HepG2 (cell line): ENCODE measurements around the gene AQP5. TPM values are rescaled to one million over a fixed set of nuclear protein-coding genes. Genes with fewer than 3 reads are reported as not detected.

Experiments
- HNF4A ChIP-seq: sonication (generic); formaldehyde crosslinking; IDR thresholded peaks from 2 replicates; pipeline ENCODE4 v1.4.0; 2020; ENCODE audit warnings: missing genetic modification reagents
- JUND ChIP-seq: sonication (generic); formaldehyde crosslinking; IDR thresholded peaks from 2 replicates; pipeline ENCODE4 v1.8.0; 2022; ENCODE audit warnings: mild to moderate bottlenecking, missing genetic modification reagents
- SOX6 ChIP-seq, 2 experiments: fragments of 450-650 bp in 1 of 2; sonication (generic) in 1 of 2; formaldehyde crosslinking in 1 of 2; IDR thresholded peaks; 2 replicates each; pipeline versions ENCODE4 v1.4.0 to v1.6.1; 2017 to 2020; ENCODE audit warnings: antibody characterized with exemption in 1 of 2, mild to moderate bottlenecking in 1 of 2, missing genetic modification reagents in 1 of 2
- SP4 ChIP-seq: sonication (generic); formaldehyde crosslinking; IDR thresholded peaks from 2 replicates; pipeline ENCODE4 v1.8.1; 2023; ENCODE audit warnings: mild to moderate bottlenecking, missing genetic modification reagents
- THAP11 ChIP-seq: IDR thresholded peaks from 2 replicates; pipeline ENCODE4 v1.6.1; 2016; ENCODE audit warnings: missing biosample characterization, missing genetic modification reagents
- ZC3H13 ChIP-seq: sonication (generic); formaldehyde crosslinking; IDR thresholded peaks from 2 replicates; pipeline ENCODE4 v1.8.1; 2023; ENCODE audit warnings: mild to moderate bottlenecking, missing genetic modification reagents, moderate library complexity
- ZNF205 ChIP-seq: IDR thresholded peaks from 2 replicates; pipeline ENCODE4 v1.6.1; 2018; ENCODE audit warnings: missing biosample characterization, missing genetic modification reagents
- ZNF263 ChIP-seq: sonication (generic); formaldehyde crosslinking; IDR thresholded peaks from 2 replicates; pipeline ENCODE4 v1.4.0; 2020; ENCODE audit warnings: missing genetic modification reagents
- ZNF792 ChIP-seq: IDR thresholded peaks from 2 replicates; pipeline ENCODE4 v1.6.1; 2016
- polyA plus RNA-seq, 8 experiments: library from polyadenylated mRNA; depleted of rRNA in 3 of 8; stranded (reverse) in 7 of 8; unstranded in 1 of 8; fragments of >200 nt; fragmentation: Illumina TruSeq in 4 of 8; extraction: Trizol in 4 of 8; gene quantifications; 2 replicates each; pipeline versions ENCODE4 v1.2.1 to v1.2.3, GENCODE V29; 2011 to 2016; ENCODE audit warnings: low read depth in 4 of 8, missing spikeins in 1 of 8, mixed read lengths in 1 of 8; ENCODE audit not compliant: insufficient read depth in 1 of 8
- total RNA-seq, 5 experiments: library from RNA; depleted of rRNA; stranded (reverse); fragments of >200 nt; fragmentation: Illumina TruSeq; extraction: Trizol; gene quantifications; 2 replicates each; pipeline ENCODE4 v1.2.3, GENCODE V29; 2016; ENCODE audit warnings: low read depth in 1 of 5
- TF ChIP-seq, protein P1 (sequence below): sonication (generic); formaldehyde crosslinking; IDR thresholded peaks from 2 replicates; pipeline ENCODE4 v1.4.0; 2020; ENCODE audit warnings: mild to moderate bottlenecking, missing genetic modification reagents, borderline replicate concordance
- TF ChIP-seq, protein P2 (sequence below): IDR thresholded peaks from 2 replicates; pipeline ENCODE4 v1.6.1; 2012; ENCODE audit warnings: inconsistent platforms
- TF ChIP-seq, protein P3 (sequence below): sonication (generic); formaldehyde crosslinking; IDR thresholded peaks from 2 replicates; pipeline ENCODE4 v1.4.0; 2020; ENCODE audit warnings: missing genetic modification reagents
- TF ChIP-seq, protein P4 (sequence below): IDR thresholded peaks from 2 replicates; pipeline ENCODE4 v1.6.1; 2016; ENCODE audit warnings: control low read depth
- TF ChIP-seq, protein P5 (sequence below): sonication (generic); formaldehyde crosslinking; IDR thresholded peaks from 2 replicates; pipeline ENCODE4 v1.4.0; 2020; ENCODE audit warnings: missing genetic modification reagents
- TF ChIP-seq, protein P6 (sequence below): sonication (generic); formaldehyde crosslinking; IDR thresholded peaks from 2 replicates; pipeline ENCODE4 v1.5.0; 2020; ENCODE audit warnings: mild to moderate bottlenecking, missing genetic modification reagents, borderline replicate concordance

Gene AQP5
- total and polyA plus RNA-seq, 2 of the 13 experiments (the other 11 are each of a cell fraction or from before 2014, with no cell fraction given): not detected

DNA sequence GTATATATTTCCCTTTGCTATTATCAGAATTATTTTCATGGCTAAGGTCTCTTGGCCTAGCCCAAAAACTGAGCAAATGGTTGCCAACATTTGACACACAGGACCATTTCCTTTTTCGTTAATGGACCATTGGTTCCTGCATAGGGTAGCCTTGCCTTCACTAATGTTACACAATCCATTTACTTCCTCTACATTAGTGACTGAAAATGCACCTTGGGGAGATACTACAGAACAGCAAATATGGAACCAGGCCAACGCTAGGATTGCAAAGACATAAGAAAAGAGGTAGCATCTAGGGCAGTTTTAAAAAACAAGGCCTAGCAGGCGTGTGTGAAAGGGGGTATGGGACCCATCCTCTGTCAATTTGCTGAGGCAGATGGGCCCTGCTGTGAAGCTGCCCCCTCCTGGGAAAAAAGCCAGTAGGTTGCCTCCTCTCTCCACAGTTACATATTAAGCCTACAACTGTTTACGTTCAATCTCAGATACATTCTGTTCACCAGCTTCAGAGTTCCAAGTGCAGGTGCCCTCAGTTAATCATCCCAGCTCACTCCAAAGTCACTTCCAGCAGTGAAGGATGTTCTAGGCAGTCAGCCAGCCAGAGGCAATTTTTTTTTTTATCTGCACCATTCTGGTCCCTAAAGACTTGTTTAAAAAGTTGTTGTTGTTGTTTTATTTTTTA lies 26.1 kb downstream of the AQP5 start (continued):
- TF ChIP-seq, protein P1, sequence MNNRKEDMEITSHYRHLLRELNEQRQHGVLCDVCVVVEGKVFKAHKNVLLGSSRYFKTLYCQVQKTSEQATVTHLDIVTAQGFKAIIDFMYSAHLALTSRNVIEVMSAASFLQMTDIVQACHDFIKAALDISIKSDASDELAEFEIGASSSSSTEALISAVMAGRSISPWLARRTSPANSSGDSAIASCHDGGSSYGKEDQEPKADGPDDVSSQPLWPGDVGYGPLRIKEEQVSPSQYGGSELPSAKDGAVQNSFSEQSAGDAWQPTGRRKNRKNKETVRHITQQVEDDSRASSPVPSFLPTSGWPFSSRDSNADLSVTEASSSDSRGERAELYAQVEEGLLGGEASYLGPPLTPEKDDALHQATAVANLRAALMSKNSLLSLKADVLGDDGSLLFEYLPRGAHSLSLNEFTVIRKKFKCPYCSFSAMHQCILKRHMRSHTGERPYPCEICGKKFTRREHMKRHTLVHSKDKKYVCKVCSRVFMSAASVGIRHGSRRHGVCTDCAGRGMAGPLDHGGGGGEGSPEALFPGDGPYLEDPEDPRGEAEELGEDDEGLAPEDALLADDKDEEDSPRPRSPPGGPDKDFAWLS (CRISPR knock-in tag): no peak
- TF ChIP-seq ZNF792 (peak; percentile 46; the same call in 1 of the 2 replicates), JUND (no peak), HNF4A (CRISPR knock-in tag) (peak; percentile 49; the same call in 1 of the 2 replicates), SOX6 (IDR thresholded peaks at IDR 0.05) (no peak), SOX6 (CRISPR knock-in tag; IDR thresholded peaks at IDR 0.05) (peak; percentile 29; the same call in 1 of the 2 replicates), ZNF205 (CRISPR knock-in tag) (no peak), ZC3H13 (CRISPR knock-in tag) (no peak), SP4 (CRISPR knock-in tag) (no peak), ZNF263 (CRISPR knock-in tag) (no peak), THAP11 (CRISPR knock-in tag) (no peak)
- TF ChIP-seq, protein P2, sequence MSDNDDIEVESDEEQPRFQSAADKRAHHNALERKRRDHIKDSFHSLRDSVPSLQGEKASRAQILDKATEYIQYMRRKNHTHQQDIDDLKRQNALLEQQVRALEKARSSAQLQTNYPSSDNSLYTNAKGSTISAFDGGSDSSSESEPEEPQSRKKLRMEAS: 0 out of 2 replicates have a peak, but pooled peaks have one; percentile 18
- TF ChIP-seq, protein P3, sequence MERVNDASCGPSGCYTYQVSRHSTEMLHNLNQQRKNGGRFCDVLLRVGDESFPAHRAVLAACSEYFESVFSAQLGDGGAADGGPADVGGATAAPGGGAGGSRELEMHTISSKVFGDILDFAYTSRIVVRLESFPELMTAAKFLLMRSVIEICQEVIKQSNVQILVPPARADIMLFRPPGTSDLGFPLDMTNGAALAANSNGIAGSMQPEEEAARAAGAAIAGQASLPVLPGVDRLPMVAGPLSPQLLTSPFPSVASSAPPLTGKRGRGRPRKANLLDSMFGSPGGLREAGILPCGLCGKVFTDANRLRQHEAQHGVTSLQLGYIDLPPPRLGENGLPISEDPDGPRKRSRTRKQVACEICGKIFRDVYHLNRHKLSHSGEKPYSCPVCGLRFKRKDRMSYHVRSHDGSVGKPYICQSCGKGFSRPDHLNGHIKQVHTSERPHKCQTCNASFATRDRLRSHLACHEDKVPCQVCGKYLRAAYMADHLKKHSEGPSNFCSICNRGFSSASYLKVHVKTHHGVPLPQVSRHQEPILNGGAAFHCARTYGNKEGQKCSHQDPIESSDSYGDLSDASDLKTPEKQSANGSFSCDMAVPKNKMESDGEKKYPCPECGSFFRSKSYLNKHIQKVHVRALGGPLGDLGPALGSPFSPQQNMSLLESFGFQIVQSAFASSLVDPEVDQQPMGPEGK (CRISPR knock-in tag): peak; percentile 57; the same call in 1 of the 2 replicates
- TF ChIP-seq, protein P4, sequence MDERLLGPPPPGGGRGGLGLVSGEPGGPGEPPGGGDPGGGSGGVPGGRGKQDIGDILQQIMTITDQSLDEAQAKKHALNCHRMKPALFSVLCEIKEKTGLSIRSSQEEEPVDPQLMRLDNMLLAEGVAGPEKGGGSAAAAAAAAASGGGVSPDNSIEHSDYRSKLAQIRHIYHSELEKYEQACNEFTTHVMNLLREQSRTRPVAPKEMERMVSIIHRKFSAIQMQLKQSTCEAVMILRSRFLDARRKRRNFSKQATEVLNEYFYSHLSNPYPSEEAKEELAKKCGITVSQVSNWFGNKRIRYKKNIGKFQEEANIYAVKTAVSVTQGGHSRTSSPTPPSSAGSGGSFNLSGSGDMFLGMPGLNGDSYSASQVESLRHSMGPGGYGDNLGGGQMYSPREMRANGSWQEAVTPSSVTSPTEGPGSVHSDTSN: no peak
- TF ChIP-seq, protein P5, sequence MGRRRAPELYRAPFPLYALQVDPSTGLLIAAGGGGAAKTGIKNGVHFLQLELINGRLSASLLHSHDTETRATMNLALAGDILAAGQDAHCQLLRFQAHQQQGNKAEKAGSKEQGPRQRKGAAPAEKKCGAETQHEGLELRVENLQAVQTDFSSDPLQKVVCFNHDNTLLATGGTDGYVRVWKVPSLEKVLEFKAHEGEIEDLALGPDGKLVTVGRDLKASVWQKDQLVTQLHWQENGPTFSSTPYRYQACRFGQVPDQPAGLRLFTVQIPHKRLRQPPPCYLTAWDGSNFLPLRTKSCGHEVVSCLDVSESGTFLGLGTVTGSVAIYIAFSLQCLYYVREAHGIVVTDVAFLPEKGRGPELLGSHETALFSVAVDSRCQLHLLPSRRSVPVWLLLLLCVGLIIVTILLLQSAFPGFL (CRISPR knock-in tag): no peak
- TF ChIP-seq, protein P6, sequence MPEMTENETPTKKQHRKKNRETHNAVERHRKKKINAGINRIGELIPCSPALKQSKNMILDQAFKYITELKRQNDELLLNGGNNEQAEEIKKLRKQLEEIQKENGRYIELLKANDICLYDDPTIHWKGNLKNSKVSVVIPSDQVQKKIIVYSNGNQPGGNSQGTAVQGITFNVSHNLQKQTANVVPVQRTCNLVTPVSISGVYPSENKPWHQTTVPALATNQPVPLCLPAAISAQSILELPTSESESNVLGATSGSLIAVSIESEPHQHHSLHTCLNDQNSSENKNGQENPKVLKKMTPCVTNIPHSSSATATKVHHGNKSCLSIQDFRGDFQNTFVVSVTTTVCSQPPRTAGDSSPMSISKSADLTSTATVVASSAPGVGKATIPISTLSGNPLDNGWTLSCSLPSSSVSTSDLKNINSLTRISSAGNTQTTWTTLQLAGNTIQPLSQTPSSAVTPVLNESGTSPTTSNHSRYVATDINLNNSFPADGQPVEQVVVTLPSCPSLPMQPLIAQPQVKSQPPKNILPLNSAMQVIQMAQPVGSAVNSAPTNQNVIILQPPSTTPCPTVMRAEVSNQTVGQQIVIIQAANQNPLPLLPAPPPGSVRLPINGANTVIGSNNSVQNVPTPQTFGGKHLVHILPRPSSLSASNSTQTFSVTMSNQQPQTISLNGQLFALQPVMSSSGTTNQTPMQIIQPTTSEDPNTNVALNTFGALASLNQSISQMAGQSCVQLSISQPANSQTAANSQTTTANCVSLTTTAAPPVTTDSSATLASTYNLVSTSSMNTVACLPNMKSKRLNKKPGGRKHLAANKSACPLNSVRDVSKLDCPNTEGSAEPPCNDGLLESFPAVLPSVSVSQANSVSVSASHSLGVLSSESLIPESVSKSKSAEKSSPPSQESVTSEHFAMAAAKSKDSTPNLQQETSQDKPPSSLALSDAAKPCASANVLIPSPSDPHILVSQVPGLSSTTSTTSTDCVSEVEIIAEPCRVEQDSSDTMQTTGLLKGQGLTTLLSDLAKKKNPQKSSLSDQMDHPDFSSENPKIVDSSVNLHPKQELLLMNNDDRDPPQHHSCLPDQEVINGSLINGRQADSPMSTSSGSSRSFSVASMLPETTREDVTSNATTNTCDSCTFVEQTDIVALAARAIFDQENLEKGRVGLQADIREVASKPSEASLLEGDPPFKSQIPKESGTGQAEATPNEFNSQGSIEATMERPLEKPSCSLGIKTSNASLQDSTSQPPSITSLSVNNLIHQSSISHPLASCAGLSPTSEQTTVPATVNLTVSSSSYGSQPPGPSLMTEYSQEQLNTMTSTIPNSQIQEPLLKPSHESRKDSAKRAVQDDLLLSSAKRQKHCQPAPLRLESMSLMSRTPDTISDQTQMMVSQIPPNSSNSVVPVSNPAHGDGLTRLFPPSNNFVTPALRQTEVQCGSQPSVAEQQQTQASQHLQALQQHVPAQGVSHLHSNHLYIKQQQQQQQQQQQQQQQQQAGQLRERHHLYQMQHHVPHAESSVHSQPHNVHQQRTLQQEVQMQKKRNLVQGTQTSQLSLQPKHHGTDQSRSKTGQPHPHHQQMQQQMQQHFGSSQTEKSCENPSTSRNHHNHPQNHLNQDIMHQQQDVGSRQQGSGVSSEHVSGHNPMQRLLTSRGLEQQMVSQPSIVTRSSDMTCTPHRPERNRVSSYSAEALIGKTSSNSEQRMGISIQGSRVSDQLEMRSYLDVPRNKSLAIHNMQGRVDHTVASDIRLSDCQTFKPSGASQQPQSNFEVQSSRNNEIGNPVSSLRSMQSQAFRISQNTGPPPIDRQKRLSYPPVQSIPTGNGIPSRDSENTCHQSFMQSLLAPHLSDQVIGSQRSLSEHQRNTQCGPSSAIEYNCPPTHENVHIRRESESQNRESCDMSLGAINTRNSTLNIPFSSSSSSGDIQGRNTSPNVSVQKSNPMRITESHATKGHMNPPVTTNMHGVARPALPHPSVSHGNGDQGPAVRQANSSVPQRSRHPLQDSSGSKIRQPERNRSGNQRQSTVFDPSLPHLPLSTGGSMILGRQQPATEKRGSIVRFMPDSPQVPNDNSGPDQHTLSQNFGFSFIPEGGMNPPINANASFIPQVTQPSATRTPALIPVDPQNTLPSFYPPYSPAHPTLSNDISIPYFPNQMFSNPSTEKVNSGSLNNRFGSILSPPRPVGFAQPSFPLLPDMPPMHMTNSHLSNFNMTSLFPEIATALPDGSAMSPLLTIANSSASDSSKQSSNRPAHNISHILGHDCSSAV (CRISPR knock-in tag): no peak
